ENCODE results near the gene SLC7A5.

GRCh38 chr16:87794485-87795078 lies 74.7 kb downstream of the SLC7A5 start:
- TF ChIP-seq ZFP36 (IDR thresholded peaks at IDR 0.05; ENCODE audit: borderline replicate concordance, partially characterized antibody), result no peak
- TF ChIP-seq CTCF (IDR thresholded peaks at IDR 0.05), result no peak

All from A549 (cell line).